DMS 273 (cell line): ENCODE measurements around the gene TSPAN9.

Experiments
- DNase-seq: peaks from one replicate; lab custom pipeline; 2025; ENCODE audit not compliant: unreplicated experiment; lab: John Stamatoyannopoulos, UW

Gene TSPAN9

GRCh38 chr12:3220382-3221321, 143.5 kb downstream of the TSPAN9 start:
- no peak for DNase-seq

DNA sequence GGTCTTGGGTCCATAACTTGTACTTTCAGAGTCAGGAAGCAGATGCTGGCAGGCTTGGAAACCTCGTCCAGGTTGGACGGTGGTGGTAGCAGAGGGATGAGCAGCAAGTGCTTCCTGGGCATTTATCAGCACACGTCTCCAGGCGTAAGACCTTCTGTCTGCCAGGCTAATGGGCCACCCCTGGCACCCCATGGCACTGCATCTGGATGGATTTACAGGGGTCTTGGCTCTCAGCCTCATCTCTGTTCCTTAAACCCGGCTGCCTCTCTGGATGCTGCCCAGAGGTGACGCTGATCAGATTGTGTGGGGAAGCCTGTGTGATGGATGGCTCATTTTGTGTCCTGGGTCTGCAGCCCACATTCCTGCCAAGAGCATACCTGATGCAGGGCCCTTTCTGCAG, 145.1 kb downstream of the TSPAN9 start:
- DNase-seq, result no peak

- DNase-seq, result no peak
Measured at GRCh38 chr12:3222979-3223378, 145.8 kb downstream of the TSPAN9 start.

- no peak for DNase-seq
Measured at GRCh38 chr12:3223601-3224529, 146.7 kb downstream of the TSPAN9 start.

DNA sequence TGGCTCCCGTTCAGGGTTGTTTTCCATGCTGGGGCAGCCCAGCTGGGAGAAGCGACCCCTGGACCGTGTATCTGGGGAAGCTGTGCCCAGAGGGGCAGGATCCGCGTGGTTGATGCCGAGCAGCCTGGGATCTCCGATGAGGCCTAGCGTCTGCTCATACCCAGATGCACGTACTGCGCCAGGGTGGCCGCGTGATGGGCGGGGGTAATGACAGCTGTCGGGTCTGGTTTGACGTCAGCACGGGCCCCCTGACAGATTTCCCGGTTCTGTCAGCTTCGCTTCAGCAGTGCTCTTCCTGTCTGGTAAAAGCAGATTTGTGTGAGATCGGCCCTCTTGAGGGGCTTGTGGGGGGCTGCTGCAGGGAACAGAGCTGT, 147.3 kb downstream of the TSPAN9 start:
- DNase-seq, result no peak

DNA sequence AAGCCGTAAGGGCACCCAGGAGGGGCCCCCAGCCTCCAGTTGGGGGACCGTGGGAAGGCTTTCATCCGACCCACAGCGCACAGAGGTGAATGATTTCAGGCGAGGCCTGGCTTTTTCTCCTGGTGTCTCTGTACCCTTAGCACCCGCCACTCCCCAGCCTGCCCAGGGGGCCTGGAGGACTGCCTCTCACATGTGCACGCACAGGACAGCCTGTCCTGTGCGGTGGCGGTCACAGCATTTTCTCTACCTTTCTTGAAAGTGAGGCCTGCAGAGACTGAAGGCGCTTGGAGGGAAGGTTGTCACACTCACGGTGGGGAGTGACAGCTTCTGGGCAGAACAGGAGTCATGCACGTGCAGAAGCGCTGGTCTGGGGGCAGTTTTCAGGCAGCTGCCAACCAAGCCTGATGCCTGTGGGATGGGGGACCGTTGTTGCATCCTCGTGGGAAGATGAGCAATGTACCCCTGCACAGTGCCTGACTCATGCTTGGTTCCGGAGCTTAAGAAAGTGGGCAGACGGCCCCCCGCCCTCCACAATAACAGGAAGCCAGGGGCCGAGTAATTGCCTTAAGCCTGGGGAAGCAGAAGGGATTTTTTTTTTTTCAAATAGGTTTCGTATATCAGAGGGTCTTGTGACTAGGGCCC, 148.1 kb downstream of the TSPAN9 start:
- DNase-seq, result peak; percentile 52

DNA sequence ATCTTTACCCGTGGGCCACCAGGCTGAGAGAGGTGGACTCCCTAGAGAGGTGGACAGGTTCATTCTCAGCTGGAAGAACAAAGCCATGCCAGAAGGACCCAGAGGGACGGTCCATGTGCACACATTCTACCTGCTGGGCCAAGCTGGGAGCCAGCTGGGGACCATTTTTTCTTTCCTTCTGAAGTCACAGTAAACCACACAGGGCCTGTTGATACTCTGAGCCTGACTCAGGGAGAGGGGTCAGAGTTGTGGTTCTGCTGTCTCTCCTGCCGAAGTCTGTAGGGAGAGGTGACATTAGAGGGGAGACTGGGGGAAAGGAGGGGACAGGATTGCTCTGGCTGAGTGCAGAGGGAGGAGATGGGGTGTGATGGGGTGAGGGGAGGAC, 148.6 kb downstream of the TSPAN9 start:
- DNase-seq, result peak; percentile 52

DNA sequence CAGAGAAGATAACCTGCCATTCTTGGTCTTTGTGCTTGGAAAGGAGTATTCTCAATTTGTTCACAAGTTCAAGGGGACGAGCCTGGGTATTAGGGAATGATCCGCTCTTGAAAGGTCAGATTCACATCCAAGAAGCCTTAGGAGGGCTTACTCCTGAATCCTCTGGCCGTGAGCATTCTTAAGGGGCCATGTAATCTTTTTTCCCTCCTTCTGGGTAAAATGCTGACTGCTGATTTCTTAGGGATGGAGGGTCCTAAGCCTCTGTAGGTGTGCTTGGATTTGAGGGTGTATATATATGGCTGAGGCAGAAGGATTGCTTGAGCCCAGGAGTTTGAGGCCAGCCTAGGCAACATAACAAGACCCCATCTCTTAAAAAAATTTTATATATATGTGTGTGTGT, 149.1 kb downstream of the TSPAN9 start:
- DNase-seq, result no peak

- no peak for DNase-seq
Measured at GRCh38 chr12:3227076-3227975, 150.1 kb downstream of the TSPAN9 start.

- peak; percentile 46 for DNase-seq
Measured at GRCh38 chr12:3228552-3228951, 151.4 kb downstream of the TSPAN9 start.

GRCh38 chr12:3229577-3229976, 152.4 kb downstream of the TSPAN9 start:
- no peak for DNase-seq

DNA sequence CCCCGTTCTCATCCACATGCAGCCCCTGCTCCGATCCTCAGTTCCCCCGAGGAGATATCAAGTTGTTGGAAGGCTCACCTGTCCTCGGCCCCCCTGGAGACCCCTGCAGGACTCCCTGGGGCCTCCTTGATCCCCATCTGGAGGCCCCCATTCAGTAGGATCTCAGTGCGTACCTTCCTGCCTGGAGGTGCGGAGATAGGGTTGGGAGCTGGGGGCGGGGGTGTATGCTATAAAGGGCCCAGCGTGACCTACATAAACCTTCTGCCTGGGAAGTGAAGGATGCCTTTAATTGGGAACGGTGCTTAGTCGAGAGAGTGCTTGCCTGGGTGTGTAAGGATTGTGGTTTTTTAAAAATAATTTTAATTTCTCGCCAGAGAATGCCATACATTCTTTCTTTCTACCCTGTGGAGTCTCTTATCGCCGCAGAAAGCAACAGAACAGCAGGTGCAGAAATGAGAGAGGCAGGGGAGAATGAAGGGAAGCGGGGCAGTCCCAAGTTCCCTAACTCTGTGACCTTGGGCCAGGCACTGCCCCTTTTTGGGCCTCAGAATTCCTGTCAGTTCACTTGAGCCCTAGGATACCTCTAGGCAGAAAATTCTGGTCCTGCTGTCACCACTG, 153.7 kb downstream of the TSPAN9 start:
- no peak for DNase-seq

DNA sequence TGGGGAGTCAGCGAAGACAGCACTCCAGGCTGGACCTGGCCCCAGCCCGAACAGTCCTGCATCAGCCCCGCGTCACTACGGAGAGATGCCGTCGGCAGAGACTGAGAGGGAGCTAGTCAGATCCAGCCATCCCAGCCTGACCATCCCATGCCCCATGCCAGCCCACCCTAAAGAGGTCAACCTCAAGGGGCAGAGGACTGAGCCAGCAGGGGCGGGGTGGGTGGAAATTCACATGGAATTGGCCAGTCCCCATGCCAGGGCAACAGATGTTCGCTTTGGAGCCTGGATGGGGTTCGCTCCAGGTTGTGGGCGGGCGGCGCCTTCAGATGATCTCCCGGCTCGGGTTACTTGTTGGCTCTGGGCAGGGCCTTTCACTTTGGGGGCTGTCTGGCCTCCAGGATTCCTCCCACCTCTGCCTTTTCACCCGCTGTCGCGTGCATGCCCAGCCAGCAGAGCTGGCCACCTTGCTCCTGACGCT, 154.3 kb downstream of the TSPAN9 start:
- peak; percentile 93 for DNase-seq

- DNase-seq, result no peak
Measured at GRCh38 chr12:3233797-3234196, 156.6 kb downstream of the TSPAN9 start.

DNA sequence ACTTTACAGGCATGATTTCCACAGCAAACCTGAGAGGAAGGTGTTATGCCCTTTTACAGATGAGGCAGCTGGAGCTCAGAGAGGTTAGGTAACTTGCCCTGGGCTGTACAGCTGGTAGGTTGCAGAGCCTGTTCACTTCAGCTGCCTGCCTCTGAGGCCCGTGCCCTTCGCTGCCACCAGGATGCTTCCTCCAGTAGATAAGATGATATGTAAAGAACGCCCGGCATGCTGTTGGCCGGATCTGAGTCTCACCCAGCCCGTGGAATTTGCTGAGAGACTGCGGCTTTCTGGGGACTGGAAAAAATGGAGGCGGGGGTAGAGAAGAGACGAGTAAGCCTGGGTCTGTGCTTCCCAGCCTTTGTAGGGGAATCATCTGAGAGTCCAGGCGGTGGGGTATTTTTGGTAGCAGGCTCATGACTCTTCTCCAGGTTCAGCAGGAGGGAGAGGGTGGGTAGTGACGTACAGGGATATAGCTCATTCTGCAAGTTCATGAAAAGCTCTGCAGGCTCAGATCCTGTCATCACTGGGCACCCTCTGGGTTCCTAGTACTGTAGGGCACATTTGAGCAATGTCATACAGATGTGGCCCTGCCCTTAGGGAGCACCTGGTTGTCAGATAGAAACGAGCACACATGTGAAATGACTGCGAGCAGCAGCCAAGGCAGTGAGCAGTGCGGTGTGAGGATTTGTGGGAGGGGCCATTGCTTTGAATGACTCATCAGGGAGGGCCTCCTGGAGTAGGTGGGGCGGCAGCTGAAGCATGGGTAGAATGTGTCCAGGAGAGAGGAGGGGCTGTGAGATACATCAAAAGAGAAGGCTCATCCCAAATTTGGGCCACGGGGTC, 159.4 kb downstream of the TSPAN9 start:
- DNase-seq, result peak; percentile 61

- DNase-seq, result no peak
Measured at GRCh38 chr12:3238196-3238595, 161.0 kb downstream of the TSPAN9 start.

GRCh38 chr12:3241621-3242020, 164.4 kb downstream of the TSPAN9 start:
- no peak for DNase-seq

DNA sequence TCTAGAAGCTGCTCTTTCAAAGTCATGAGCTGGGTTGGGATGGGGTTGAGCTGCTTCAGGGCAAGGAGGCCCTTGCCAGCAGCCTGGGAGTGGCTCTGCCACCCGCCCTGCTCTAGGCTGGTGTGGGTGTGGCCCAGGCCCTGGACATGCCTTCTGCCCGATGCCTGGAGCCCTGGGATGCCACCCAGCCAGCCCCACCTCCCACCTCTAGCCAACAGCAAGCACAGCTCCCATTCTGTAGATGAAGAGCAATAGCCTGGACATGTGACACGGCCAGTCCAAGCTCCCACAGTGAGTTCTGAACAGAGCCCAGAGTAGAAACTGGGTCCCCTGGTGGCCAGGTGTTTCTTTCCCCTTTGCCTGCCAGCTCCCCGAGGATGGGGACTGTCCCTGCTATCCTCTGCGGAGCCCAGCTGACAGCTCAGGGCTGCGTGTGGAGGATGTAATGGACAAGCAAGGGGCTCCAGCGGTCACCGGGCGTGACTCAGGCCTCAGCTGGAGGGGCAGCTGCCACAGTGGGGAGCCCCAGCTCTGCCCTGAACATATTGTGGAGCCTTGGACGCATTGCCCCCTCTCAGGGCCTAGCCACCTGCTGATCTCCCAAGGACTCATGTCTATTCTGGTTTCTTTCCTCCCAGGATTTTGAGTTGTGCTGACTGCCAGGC, 165.2 kb downstream of the TSPAN9 start:
- DNase-seq, result no peak
